ENCODE results near the gene ZBTB42. TPM values are rescaled to one million over a fixed set of nuclear protein-coding genes. Genes with fewer than 3 reads are reported as not detected.

The ZBTB42 gene
- polyA plus RNA-seq, 3 donors: 0.49 to 1.0 (median 0.68) TPM

DNA sequence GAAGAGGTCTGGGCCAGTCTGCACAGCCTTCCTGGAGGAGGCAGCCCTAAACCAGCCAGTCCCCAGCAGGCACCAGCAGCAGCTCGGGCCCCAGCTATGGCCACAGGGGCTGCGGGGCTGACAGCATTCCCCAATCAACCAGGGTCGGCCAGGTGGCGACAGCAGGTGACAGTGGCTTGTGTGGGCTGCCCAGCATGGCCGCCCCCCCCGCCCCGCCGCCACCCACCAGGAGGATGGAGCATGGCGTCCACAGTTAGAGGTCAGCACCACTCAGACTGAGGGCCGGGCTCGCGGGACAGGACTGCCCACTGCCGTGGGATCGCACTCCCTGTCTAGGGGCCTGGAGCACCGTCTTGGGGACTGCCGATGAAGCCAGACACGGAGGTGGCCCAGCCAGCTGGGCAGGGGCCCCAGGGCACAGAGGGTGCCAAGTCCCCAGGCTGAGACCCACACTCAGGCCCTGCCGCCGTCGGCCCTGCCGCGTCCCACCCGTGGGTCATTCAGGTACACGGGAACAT, 20.3 kb upstream of the ZBTB42 start:
- no peak overlapping the region for H3K4me3 Mint-ChIP-seq
- intact Hi-C loops (cut with micrococcal nuclease): no loop called here
- no peak for DNase-seq
- Histone ChIP-seq H3K27me3 (ENCODE audit: control insufficient read depth in 2 of 2, insufficient read depth in 2 of 2, low read length in 2 of 2) (no peaks in the 10 kb centered on the region), H3K9me3 (replicated peaks in 1 of 2; ENCODE audit: control insufficient read depth in 1 of 2, insufficient read depth in 1 of 2, low read length in 2 of 2) (no peaks in the 10 kb centered on the region), H4K20me1 (ENCODE audit: insufficient read depth, low read length) (peaks cover 96% of the 10 kb centered on the region), H3K4me3 (replicated peaks in 1 of 3; ENCODE audit: low read depth in 2 of 3, low read length in 3 of 3) (no peak overlapping the region), H3K4me1 (ENCODE audit: control insufficient read depth in 1 of 2, insufficient read depth in 2 of 2, low read length in 2 of 2) (peaks cover 0 to 1% of the 10 kb centered on the region in 2 donors), H3K27ac (ENCODE audit: low read depth in 1 of 2, low read length in 2 of 2) (no peak overlapping the region), H3K4me2 (replicated peaks; ENCODE audit: extremely low read depth, low read length, poor library complexity, severe bottlenecking) (no peak overlapping the region), H3K36me3 (replicated peaks in 1 of 2; ENCODE audit: control insufficient read depth in 1 of 2, insufficient read depth in 2 of 2, low read length in 2 of 2) (peaks cover 38 to 53% of the 10 kb centered on the region in 2 donors), H3K9ac (ENCODE audit: insufficient read depth, low read length, poor library complexity, severe bottlenecking) (no peak overlapping the region), H3K79me2 (ENCODE audit: insufficient read depth, low read length) (peaks cover 20% of the 10 kb centered on the region), H2AFZ (ENCODE audit: insufficient read depth, low read depth, low read length, poor library complexity, severe bottlenecking) (no peak overlapping the region)
- WGBS (ENCODE audit: insufficient coverage): 98% methylated on average over 23 of the region's 24 CpGs
- TF ChIP-seq, protein P1, sequence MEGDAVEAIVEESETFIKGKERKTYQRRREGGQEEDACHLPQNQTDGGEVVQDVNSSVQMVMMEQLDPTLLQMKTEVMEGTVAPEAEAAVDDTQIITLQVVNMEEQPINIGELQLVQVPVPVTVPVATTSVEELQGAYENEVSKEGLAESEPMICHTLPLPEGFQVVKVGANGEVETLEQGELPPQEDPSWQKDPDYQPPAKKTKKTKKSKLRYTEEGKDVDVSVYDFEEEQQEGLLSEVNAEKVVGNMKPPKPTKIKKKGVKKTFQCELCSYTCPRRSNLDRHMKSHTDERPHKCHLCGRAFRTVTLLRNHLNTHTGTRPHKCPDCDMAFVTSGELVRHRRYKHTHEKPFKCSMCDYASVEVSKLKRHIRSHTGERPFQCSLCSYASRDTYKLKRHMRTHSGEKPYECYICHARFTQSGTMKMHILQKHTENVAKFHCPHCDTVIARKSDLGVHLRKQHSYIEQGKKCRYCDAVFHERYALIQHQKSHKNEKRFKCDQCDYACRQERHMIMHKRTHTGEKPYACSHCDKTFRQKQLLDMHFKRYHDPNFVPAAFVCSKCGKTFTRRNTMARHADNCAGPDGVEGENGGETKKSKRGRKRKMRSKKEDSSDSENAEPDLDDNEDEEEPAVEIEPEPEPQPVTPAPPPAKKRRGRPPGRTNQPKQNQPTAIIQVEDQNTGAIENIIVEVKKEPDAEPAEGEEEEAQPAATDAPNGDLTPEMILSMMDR (IDR thresholded peaks at IDR 0.05): no peak
- H3K36me3 Mint-ChIP-seq: peaks cover 9 to 37% of the 10 kb centered on the region in 2 donors
- no peak overlapping the region for H3K27ac Mint-ChIP-seq
- no peaks in the 10 kb centered on the region for H3K4me1 Mint-ChIP-seq
- no peaks in the 10 kb centered on the region for H3K27me3 Mint-ChIP-seq (ENCODE audit: low read depth in 3 of 3)
- peaks cover 0 to 2% (median 0%) of the 10 kb centered on the region in 7 donors for H3K9me3 Mint-ChIP-seq

DNA sequence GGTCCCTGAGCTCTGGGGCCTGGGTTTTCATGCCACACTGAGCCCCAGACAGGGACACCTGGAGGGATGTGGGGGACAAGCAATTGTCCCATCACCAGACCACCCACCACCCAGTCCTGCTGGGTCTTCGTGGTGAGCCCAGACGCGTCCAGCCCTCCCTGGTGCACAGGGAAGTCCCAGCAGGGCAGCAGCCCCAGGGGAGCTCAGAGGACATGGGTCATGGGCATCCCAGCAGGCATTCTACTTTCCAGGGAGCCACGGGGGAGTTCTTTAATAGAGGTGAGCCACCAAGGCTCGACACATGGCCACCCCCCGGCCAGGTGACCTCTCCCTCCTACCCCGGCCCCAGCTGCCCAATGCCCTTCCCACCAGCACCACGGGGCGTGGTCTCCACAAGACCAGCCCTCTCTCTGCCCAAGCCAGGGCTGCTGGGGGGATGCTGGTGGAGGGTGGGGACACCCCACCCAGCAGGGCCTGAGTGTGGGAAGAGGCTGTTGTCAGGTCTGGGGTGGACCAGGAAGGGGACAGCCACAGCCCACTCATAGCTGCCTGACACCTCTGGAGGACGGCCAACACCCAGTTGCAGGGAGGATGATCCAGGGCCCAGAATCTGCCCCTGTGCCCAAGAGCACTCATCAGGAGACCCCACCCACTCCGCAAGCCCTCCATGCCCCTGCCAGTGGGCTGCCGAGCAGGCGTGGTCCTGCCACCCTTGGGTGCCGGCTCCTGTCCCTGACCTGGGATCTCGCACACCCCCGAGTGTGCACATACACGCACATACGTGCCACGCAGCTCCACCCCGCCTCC, 19.4 kb upstream of the ZBTB42 start:
- Histone ChIP-seq H3K4me1 (ENCODE audit: control insufficient read depth in 1 of 2, insufficient read depth in 2 of 2, low read length in 2 of 2) (peaks cover 6 to 10% of the 10 kb centered on the region in 2 donors), H3K9me3 (replicated peaks in 1 of 2; ENCODE audit: control insufficient read depth in 1 of 2, insufficient read depth in 1 of 2, low read length in 2 of 2) (no peaks in the 10 kb centered on the region), H3K36me3 (replicated peaks in 1 of 2; ENCODE audit: control insufficient read depth in 1 of 2, insufficient read depth in 2 of 2, low read length in 2 of 2) (peaks cover 34 to 49% of the 10 kb centered on the region in 2 donors), H3K27me3 (ENCODE audit: control insufficient read depth in 2 of 2, insufficient read depth in 2 of 2, low read length in 2 of 2) (no peaks in the 10 kb centered on the region), H3K9ac (ENCODE audit: insufficient read depth, low read length, poor library complexity, severe bottlenecking) (no peak overlapping the region), H4K20me1 (ENCODE audit: insufficient read depth, low read length) (peaks cover 93% of the 10 kb centered on the region), H3K79me2 (ENCODE audit: insufficient read depth, low read length) (peaks cover 26% of the 10 kb centered on the region), H3K4me2 (replicated peaks; ENCODE audit: extremely low read depth, low read length, poor library complexity, severe bottlenecking) (no peak overlapping the region), H3K4me3 (replicated peaks in 1 of 3; ENCODE audit: low read depth in 2 of 3, low read length in 3 of 3) (no peak overlapping the region), H3K27ac (ENCODE audit: low read depth in 1 of 2, low read length in 2 of 2) (no peak overlapping the region), H2AFZ (ENCODE audit: insufficient read depth, low read depth, low read length, poor library complexity, severe bottlenecking) (no peak overlapping the region)
- Mint-ChIP-seq H3K4me3 (no peak overlapping the region), H3K9me3 (peaks cover 0 to 2% (median 0%) of the 10 kb centered on the region in 7 donors), H3K27me3 (ENCODE audit: low read depth in 3 of 3) (no peaks in the 10 kb centered on the region), H3K27ac (peak overlapping the region in 1 of 7 donors; percentile 23), H3K36me3 (peaks cover 9 to 32% of the 10 kb centered on the region in 2 donors), H3K4me1 (peaks cover 7% of the 10 kb centered on the region)
- intact Hi-C loops (cut with micrococcal nuclease): no loop called here
- no peak for DNase-seq
- WGBS (ENCODE audit: insufficient coverage): 94% methylated on average over 15 of the region's 20 CpGs
- TF ChIP-seq, protein P1 (IDR thresholded peaks at IDR 0.05): no peak

Measured in CD14-positive monocyte (primary cell).